ENCODE data around the gene DSTYK. TPM values are rescaled to one million over a fixed set of nuclear protein-coding genes. Genes with fewer than 3 reads are reported as not detected.
"Not testable (repeated sequence)": the region's sequence is repeated elsewhere in the genome, so short reads cannot be mapped to it uniquely, and the experiment has no call there.

DSTYK gene
- total and polyA plus RNA-seq, 2 donors, result 8.6 to 15.5 TPM

- no peak for DNase-seq (ENCODE audit: extremely low spot score)
- 65% methylated on average over 4 of the region's 4 CpGs for WGBS
- Histone ChIP-seq H3K36me3 (ENCODE audit: insufficient read depth) (peaks cover 2% of the 10 kb centered on the region), H3K27ac (ENCODE audit: low read depth) (no peak overlapping the region), H3K4me3 (ENCODE audit: low read depth, low read length) (no peak overlapping the region), H3K4me1 (ENCODE audit: insufficient read depth) (no peaks in the 10 kb centered on the region)
Measured at GRCh38 chr1:205236951-205237475, 25.5 kb upstream of the DSTYK start.

DNA sequence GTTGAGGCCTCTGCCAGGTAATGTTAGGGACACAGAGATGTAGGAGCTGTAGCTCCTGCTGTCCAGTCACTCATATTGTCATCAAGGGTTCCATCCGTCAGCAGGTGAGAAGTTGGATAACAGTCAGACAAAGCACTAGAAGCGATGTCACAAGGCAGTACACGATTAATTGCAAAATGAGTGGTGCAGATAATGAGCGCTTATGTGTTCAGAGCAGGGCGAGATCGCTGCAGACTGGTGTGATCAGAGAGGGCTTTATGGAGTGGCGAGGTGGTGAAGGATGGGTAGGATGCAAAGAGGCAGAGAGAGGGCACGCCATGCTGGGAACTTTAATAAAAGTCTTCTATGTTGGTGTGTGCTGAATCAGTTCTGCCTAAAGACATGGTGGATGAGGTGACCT, 25.0 kb upstream of the DSTYK start:
- H3K4me1 ChIP-seq (ENCODE audit: insufficient read depth), result no peaks in the 10 kb centered on the region
- no peak overlapping the region for H3K27ac ChIP-seq (ENCODE audit: low read depth)
- H3K4me3 ChIP-seq (ENCODE audit: low read depth, low read length), result no peak overlapping the region
- no peak for DNase-seq (ENCODE audit: extremely low spot score)
- H3K36me3 ChIP-seq (ENCODE audit: insufficient read depth), result no peaks in the 10 kb centered on the region
- 95% methylated on average over 8 of the region's 8 CpGs for WGBS

DNA sequence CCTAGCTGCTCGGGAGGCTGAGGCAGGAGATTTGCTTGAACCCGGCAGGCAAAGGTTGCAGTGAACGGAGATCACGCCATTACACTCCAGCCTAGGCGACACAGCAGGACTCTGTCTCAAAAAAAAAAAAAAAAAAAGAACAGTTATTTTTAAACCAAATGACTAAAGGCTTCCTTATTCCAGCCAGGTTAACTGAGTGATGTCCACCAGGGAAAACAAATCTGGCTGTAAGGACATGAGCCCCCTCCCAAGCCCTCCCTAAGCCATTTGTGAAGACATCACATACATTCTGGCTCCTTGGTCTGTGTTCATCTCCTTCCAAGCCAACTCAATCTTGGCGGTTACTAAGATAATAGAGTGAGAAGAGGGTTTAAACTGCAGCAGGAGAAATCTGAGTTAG, 24.4 kb upstream of the DSTYK start:
- Histone ChIP-seq H3K4me3 (ENCODE audit: low read depth, low read length) (no peak overlapping the region), H3K27ac (ENCODE audit: low read depth) (no peak overlapping the region), H3K4me1 (ENCODE audit: insufficient read depth) (no peaks in the 10 kb centered on the region), H3K36me3 (ENCODE audit: insufficient read depth) (no peaks in the 10 kb centered on the region)
- DNase-seq (ENCODE audit: extremely low spot score), result no peak
- 80% methylated on average over 6 of the region's 6 CpGs for WGBS

GRCh38 chr1:205233986-205234385, 22.5 kb upstream of the DSTYK start:
- 97% methylated on average over 7 of the region's 7 CpGs for WGBS
- H3K4me3 ChIP-seq (ENCODE audit: low read depth, low read length), result not testable (repeated sequence)

DNA sequence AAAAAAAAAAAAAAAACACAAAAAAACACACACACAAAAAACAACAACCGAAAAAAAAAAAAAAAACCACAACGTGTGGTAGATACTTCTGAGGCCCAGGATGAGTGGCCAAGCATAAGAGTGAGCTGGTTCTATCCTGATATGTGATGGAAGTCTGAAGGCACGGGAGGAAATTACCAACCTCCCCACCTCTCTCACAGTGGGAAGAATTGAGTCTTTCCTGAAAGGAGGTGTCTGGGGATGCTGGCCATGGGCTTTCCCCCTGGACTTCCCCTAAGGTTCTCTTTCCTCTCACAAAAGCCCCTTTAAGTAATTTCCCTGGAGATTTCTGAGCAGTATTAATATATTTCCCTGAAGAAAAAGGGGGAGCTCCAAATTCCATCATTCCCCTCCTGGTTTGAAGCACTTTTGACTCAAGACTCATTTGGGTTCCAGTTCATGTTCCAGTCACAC, 21.5 kb upstream of the DSTYK start:
- Histone ChIP-seq H3K4me1 (ENCODE audit: insufficient read depth) (no peaks in the 10 kb centered on the region), H3K27ac (ENCODE audit: low read depth) (no peak overlapping the region), H3K4me3 (ENCODE audit: low read depth, low read length) (no peak overlapping the region), H3K36me3 (ENCODE audit: insufficient read depth) (no peaks in the 10 kb centered on the region)
- DNase-seq (ENCODE audit: extremely low spot score), result no peak
- 86% methylated on average over 3 of the region's 3 CpGs for WGBS

More at GRCh38 chr1:205233986-205234385, 22.5 kb upstream of the DSTYK start:
- DNase-seq (ENCODE audit: extremely low spot score); H3K27ac ChIP-seq (ENCODE audit: low read depth); H3K36me3 ChIP-seq (ENCODE audit: insufficient read depth); H3K4me1 ChIP-seq (ENCODE audit: insufficient read depth): not testable (repeated sequence)

DNA sequence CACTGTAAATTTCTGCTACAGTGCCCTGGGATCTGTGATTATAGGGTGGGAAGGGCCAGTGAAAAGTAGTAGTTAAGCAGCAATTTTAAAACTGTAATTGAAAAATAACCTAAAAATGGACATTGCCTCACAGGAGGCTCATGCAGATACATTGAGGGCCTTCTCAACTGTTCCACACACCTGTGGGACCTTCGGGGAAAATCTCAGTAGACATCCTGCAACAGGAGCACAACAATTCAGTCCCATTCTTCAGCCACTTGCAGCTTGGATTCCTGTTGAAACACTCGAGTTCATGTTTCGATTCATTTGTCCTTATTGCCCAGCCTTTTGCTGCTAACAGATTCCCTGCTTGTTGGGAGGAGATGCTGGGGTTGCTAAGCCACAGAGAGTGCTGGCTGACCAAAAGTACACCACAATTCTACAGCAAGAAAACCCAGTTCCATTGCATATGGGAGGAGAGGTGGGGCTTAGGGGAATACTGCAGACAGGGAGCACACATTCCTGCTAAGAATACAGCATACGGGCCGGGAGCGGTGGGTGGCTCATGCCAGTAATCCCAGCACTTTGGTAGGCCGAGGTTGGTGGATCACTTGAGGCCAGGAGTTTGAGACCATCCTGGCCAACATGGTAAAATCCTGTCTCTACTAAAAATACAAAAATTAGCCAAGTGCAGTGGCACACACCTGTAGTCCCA, 20.8 kb upstream of the DSTYK start:
- H3K36me3 ChIP-seq (ENCODE audit: insufficient read depth), result no peaks in the 10 kb centered on the region
- H3K4me1 ChIP-seq (ENCODE audit: insufficient read depth), result no peaks in the 10 kb centered on the region
- no peak overlapping the region for H3K4me3 ChIP-seq (ENCODE audit: low read depth, low read length)
- DNase-seq (ENCODE audit: extremely low spot score), result no peak
- no peak overlapping the region for H3K27ac ChIP-seq (ENCODE audit: low read depth)
- WGBS, result 95% methylated on average over 7 of the region's 7 CpGs

DNA sequence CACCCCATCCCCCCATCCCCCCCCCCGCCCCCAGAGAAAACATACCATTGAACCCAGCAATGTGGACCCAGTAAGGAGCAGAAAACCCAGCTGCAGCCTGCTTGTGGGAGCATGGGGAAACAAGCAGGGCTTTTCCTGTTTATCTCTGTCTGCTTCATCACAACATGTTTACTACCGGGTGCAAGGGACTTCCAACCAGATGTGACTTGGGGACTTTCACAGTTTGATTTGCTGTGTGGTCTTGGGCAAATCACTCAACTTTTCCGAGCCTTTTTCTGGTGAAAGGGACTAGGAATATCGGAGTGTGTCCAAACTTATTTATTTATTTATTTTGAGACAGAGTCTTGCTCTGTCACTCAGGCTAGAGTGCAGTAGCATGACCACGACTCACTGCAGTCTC, 19.5 kb upstream of the DSTYK start:
- Histone ChIP-seq H3K4me3 (ENCODE audit: low read depth, low read length) (no peak overlapping the region), H3K4me1 (ENCODE audit: insufficient read depth) (no peaks in the 10 kb centered on the region), H3K36me3 (ENCODE audit: insufficient read depth) (no peaks in the 10 kb centered on the region), H3K27ac (ENCODE audit: low read depth) (no peak overlapping the region)
- DNase-seq (ENCODE audit: extremely low spot score), result no peak
- WGBS, result 88% methylated on average over 5 of the region's 5 CpGs

DNA sequence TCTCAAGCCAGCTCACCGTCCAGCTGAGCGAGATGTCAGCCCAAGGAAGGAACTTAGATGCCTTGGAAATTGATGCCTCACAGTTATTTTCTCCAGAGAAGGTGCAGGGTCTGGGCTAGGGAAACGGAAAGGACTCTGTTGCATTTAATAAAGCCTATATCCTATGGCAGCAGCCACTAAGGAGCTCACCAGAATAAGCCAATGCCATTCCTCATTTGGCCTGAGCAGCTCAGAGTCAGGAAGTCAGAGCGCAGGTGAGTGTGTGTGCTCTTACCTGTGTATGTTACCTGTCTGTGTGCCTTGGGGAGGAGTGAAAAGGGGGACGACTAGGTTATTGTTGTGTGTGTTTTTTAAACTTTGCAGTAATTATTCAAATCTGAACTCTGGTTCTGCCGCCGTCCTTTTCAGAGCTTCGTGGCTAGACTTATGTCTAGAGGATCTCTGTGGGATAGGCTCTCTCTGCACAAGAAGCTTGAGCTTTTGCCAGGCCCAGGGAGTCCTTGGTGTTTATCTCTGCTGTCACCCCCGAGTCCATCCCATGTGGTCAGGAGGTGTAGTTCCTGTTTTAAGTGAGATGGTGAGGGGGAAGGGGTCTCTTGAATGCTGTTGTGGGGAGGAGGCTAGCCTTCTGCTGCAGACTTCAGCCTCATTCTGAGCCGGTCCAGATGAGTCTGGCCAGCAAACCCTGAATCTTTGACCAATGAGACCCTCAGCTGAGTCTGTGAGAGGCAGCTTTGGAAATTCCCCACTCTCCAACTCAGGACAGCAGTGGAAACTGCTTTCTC, 18.6 kb upstream of the DSTYK start:
- Histone ChIP-seq H3K4me3 (ENCODE audit: low read depth, low read length) (peak overlapping the region; percentile 1), H3K4me1 (ENCODE audit: insufficient read depth) (no peaks in the 10 kb centered on the region), H3K36me3 (ENCODE audit: insufficient read depth) (no peaks in the 10 kb centered on the region), H3K27ac (ENCODE audit: low read depth) (no peak overlapping the region)
- no peak for DNase-seq (ENCODE audit: extremely low spot score)
- 44% methylated on average over 10 of the region's 10 CpGs for WGBS

DNA sequence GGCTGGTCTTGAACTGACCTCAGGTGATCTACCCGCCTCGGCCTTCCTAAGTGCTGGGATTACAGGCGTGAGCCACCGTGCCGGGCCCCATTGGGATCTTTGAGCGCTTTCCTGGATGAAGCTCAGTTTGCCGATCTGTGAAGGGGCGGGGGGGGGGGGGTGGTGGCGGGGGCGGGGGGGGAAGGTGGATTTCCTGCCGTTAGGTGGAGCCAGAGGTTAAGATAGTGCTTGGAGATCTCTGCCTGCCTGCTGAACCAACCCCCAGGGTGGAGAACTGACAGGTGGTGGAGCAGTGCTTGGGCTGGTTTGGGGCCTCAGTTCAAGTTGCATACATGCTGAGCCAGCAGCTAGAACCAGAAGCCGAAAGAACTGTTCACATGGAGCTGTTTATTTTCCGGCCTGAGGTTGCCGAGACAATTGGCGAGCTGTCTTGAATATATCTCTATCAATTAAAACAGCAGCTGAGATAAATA, 17.9 kb upstream of the DSTYK start:
- 3% methylated on average over 14 of the region's 15 CpGs for WGBS
- no peaks in the 10 kb centered on the region for H3K36me3 ChIP-seq (ENCODE audit: insufficient read depth)
- H3K4me1 ChIP-seq (ENCODE audit: insufficient read depth), result no peaks in the 10 kb centered on the region
- DNase-seq (ENCODE audit: extremely low spot score), result no peak
- peak overlapping the region; percentile 1 for H3K4me3 ChIP-seq (ENCODE audit: low read depth, low read length)
- H3K27ac ChIP-seq (ENCODE audit: low read depth), result no peak overlapping the region

- DNase-seq (ENCODE audit: extremely low spot score), result no peak
- WGBS, result under 1% methylated on average over 27 of the region's 27 CpGs
- no peaks in the 10 kb centered on the region for H3K36me3 ChIP-seq (ENCODE audit: insufficient read depth)
- peak overlapping the region; percentile 87 for H3K4me3 ChIP-seq (ENCODE audit: low read depth, low read length)
- H3K4me1 ChIP-seq (ENCODE audit: insufficient read depth), result no peaks in the 10 kb centered on the region
- H3K27ac ChIP-seq (ENCODE audit: low read depth), result no peak overlapping the region
Measured at GRCh38 chr1:205228093-205228521, 16.6 kb upstream of the DSTYK start.

- Histone ChIP-seq H3K27ac (ENCODE audit: low read depth) (no peak within 1 kb of the TSS), H3K4me3 (ENCODE audit: low read depth, low read length) (peak within 1 kb of the TSS; percentile 87), H3K36me3 (ENCODE audit: insufficient read depth) (no peaks in the 10 kb centered on the region), H3K4me1 (ENCODE audit: insufficient read depth) (no peaks in the 10 kb centered on the region)
- DNase-seq (ENCODE audit: extremely low spot score), result peak; percentile 84
- under 1% methylated on average over 44 of the region's 44 CpGs for WGBS
Measured at GRCh38 chr1:205227584-205228013, 16.1 kb upstream of the DSTYK start, which contains the start of gene TMCC2. Gene TMCC2 (plus strand): TSS chr1:205227946. CDS start chr1:205228565, 619 bp downstream.

DNA sequence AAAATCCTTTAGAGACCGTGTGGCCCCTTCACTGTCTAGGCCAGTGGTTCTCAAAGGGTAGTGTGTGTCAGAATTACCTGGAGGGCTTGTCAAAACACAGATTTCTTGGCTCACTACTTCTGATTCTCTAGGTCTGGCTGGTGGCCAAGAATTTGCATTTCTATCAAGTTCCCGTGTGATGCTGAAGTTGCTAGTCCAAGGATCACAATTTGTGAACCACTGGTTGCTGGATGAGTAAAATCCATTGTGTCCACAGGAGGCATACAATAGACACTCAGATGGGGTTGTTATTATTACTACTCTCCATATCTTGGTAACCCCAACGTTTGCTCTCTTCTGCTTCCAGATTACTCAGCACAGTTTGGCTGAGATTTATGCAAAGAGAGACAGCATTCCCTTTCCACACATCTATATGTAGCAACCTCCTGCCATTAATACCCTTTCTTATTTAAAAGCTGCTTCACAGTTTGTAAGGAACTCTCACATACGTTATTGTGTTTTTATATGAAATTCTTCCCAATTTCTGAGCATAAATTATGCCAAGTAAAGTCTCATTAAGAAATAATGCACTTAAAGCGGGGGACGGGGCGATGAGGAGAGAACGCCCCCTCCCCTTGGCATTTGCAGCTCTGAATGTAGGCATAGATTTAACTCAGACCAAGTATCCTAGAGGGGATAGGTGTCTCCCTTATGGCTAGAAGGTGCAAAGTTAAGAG, 15.5 kb upstream of the DSTYK start:
- 11% methylated on average over 8 of the region's 8 CpGs for WGBS
- no peak for DNase-seq (ENCODE audit: extremely low spot score)
- Histone ChIP-seq H3K27ac (ENCODE audit: low read depth) (no peak overlapping the region), H3K4me1 (ENCODE audit: insufficient read depth) (no peaks in the 10 kb centered on the region), H3K4me3 (ENCODE audit: low read depth, low read length) (peak overlapping the region; percentile 87), H3K36me3 (ENCODE audit: insufficient read depth) (no peaks in the 10 kb centered on the region)

Data from urinary bladder (tissue), 4 donors.